Astrocyte of the cerebellum (primary cell): ENCODE data around the gene ZNF41.

ENCODE experiments used
- DNase-seq: peaks from one replicate; pipeline ENCODE4 v3.0.0-alpha.2; 2011; ENCODE audit warnings: low read depth
- H3K4me3 ChIP-seq: 2 replicates; pipeline ENCODE4 v1.5.1; 2011; ENCODE audit warnings: mild to moderate bottlenecking, low read depth, low read length, moderate library complexity
- in situ Hi-C: cut with HindIII; loops from 2 replicates; pipeline ENCODE4 v1.10.0; 2017; ENCODE audit warnings: low sequenced_read_pairs
- TF ChIP-seq, protein P1 (sequence below): IDR thresholded peaks from 2 replicates; pipeline ENCODE4 v1.5.1; 2012; ENCODE audit warnings: low read length, low read depth, moderate library complexity, mild to moderate bottlenecking; ENCODE audit errors: missing control alignments

ZNF41 gene

GRCh38 chrX:47420962-47421361 lies 62.1 kb downstream of the ZNF41 start:
- H3K4me3 ChIP-seq = no peak overlapping the region
- TF ChIP-seq, protein P1, sequence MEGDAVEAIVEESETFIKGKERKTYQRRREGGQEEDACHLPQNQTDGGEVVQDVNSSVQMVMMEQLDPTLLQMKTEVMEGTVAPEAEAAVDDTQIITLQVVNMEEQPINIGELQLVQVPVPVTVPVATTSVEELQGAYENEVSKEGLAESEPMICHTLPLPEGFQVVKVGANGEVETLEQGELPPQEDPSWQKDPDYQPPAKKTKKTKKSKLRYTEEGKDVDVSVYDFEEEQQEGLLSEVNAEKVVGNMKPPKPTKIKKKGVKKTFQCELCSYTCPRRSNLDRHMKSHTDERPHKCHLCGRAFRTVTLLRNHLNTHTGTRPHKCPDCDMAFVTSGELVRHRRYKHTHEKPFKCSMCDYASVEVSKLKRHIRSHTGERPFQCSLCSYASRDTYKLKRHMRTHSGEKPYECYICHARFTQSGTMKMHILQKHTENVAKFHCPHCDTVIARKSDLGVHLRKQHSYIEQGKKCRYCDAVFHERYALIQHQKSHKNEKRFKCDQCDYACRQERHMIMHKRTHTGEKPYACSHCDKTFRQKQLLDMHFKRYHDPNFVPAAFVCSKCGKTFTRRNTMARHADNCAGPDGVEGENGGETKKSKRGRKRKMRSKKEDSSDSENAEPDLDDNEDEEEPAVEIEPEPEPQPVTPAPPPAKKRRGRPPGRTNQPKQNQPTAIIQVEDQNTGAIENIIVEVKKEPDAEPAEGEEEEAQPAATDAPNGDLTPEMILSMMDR = no peak
- in situ Hi-C loops = no loop called here
- no peak for DNase-seq

DNA sequence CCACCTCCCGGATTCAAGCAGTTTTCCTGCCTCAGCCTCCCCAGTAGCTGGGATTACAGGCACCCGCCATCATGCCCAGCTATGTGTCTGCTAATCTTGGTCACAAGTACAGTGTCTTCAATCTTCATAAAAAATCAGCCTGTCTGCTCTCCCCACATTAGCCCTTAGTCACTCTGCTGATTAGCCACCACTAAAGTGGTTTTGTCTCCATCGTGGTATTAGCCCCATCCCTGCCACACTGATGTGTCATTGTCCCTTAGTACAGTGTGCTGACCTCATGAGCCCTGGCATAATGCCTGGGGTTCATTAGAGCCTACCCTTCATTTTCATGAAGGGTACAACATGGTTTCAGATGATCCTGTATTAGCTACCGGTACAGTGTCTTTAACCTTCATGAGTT lies 62.8 kb downstream of the ZNF41 start:
- in situ Hi-C loops = no loop called here
- no peak for DNase-seq
- H3K4me3 ChIP-seq = no peak overlapping the region
- TF ChIP-seq, protein P1 = no peak

GRCh38 chrX:47413179-47413594 lies 69.8 kb downstream of the ZNF41 start:
- TF ChIP-seq, protein P1 = no peak
- no peak for DNase-seq
- in situ Hi-C loops = loop anchor here (5.0 kb wide), 1 partner anchor 34 kb away; no protein-coding TSS in a partner anchor
- H3K4me3 ChIP-seq = no peak overlapping the region
